Adrenal gland (tissue), 5 donors: Measurements from ENCODE around the gene MTHFS.

Source experiments
- CTCF ChIP-seq, 6 experiments: fragments of 450-650 bp in 4 of 6; fragments of 200-600 bp in 2 of 6; sonication (generic) in 1 of 6; IDR thresholded peaks; 1 replicate in 5 of 6; 2 replicates in 1 of 6; pipeline versions ENCODE4 v1.5.1 to v1.8.0; 2016 to 2021; ENCODE audit warnings: antibody characterized with exemption in 6 of 6, mild to moderate bottlenecking in 2 of 6, moderate library complexity in 1 of 6
- POLR2A ChIP-seq, 2 donors: fragments of 450-650 bp; IDR thresholded peaks; one replicate each; pipeline ENCODE4 v1.6.1; 2017; ENCODE audit warnings: antibody characterized with exemption in 2 of 2, mild to moderate bottlenecking in 2 of 2, moderate library complexity in 1 of 2
- donor health status: DM: no; HTN: no; CAD: no.

- TF ChIP-seq POLR2A (IDR thresholded peaks at IDR 0.05) (no peak), CTCF (IDR thresholded peaks at IDR 0.05) (no peak)
Observed at GRCh38 chr15:79862191-79862590, 34.6 kb downstream of the MTHFS start.
